Vagina (tissue), 2 donors: ENCODE measurements around the gene AKR1C1. TPM values are rescaled to one million over a fixed set of nuclear protein-coding genes. Genes with fewer than 3 reads are reported as not detected.
"Not testable (repeated sequence)": the region's sequence is repeated elsewhere in the genome, so short reads cannot be mapped to it uniquely, and the experiment has no call there.

Experiments
- DNase-seq, 2 donors: peaks; one replicate each; pipeline ENCODE4 v3.0.0-alpha.2; 2017; ENCODE audit errors: extremely low spot score in 2 of 2
- H3K27ac ChIP-seq: fragments of 200-600 bp; sonication (generic); one replicate; pipeline ENCODE4 v1.5.1; 2019
- H3K27me3 ChIP-seq: fragments of 200-600 bp; sonication (generic); one replicate; pipeline ENCODE4 v1.5.1; 2019
- H3K36me3 ChIP-seq, 2 donors: fragments of 200-600 bp; sonication (generic); one replicate each; pipeline ENCODE4 v1.5.1; 2017 to 2019
- H3K4me1 ChIP-seq: fragments of 200-600 bp; sonication (generic); one replicate; pipeline ENCODE4 v1.5.1; 2019
- H3K4me3 ChIP-seq, 2 donors: fragments of 200-600 bp; sonication (generic); 1 replicate in 1 of 2; 2 replicates in 1 of 2; pipeline ENCODE4 v1.5.1; 2016 to 2019
- H3K9me3 ChIP-seq: fragments of 200-600 bp; sonication (generic); one replicate; pipeline ENCODE4 v1.5.1; 2019
- POLR2A ChIP-seq, 2 donors: fragments of 450-650 bp; IDR thresholded peaks; one replicate each; pipeline ENCODE4 v1.6.1; 2017; ENCODE audit warnings: antibody characterized with exemption in 2 of 2, mild to moderate bottlenecking in 2 of 2, moderate library complexity in 2 of 2
- POLR2AphosphoS5 ChIP-seq, 2 donors: sonication (generic); formaldehyde crosslinking; IDR thresholded peaks; one replicate each; pipeline ENCODE4 v1.9.0; 2017; ENCODE audit warnings: antibody characterized with exemption in 2 of 2, mild to moderate bottlenecking in 2 of 2, low read depth in 1 of 2; ENCODE audit not compliant: insufficient read depth in 1 of 2
- intact Hi-C: fragments of 100-400 bp; cut with DNase I; formaldehyde crosslinking; loops from one replicate; pipeline ENCODE4 v1.15.1; 2023
- small RNA-seq: library from RNA; depleted of rRNA; stranded (forward); fragments of <200 nt; gene quantifications from one replicate; pipeline ENCODE3, GENCODE V24; 2016
- total RNA-seq: library from RNA; depleted of rRNA; stranded (reverse); fragments of >200 nt; gene quantifications from one replicate; pipeline ENCODE4 v1.2.3, GENCODE V29; 2016
- TF ChIP-seq, protein P1 (sequence below), 3 experiments: fragments of 450-650 bp in 2 of 3; fragments of 200-600 bp in 1 of 3; sonication (generic) in 1 of 3; IDR thresholded peaks; one replicate each; pipeline ENCODE4 v1.5.1; 2017 to 2019; ENCODE audit warnings: antibody characterized with exemption in 3 of 3, mild to moderate bottlenecking in 2 of 3, moderate library complexity in 2 of 3

AKR1C1 gene
- total RNA-seq, 1 donor from 2014 or later, result 73.7 TPM

DNA sequence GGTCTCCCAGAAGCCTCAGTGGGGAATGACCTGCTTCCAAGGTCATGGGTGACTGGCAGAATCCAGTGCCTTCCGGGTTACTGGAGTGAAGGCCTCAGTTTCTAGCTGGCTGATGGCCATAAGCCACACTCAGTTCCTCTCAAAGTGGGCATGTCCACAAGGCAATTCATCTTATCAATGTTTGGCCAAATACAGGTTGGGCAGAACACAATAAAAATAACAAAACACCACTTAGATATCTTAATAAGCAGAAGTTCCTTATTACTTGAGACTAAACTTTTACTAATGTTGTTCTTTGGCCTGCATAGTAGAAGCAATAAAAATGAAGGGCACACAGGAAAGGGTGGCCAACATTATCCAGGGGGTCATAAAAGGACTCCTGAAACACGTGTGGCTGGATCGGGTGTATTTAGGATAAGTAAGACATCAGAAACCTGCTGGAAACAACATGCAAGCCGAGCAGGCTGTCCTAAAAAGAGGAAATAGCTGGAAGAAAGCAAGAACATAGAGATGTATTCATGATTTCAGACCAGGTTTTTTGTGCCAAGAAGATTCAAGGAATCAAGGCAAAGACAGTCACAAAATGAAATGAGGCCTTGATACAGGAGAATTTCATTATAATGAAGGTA is 60.1 kb downstream of the AKR1C1 start:
- H3K4me3 ChIP-seq, result no peak overlapping the region
- intact Hi-C loops, result no loop called here
- no peaks in the 10 kb centered on the region for H3K36me3 ChIP-seq
- TF ChIP-seq POLR2A (IDR thresholded peaks at IDR 0.05), result no peak
- no peak for TF ChIP-seq POLR2AphosphoS5 (IDR thresholded peaks at IDR 0.05; ENCODE audit: insufficient read depth in 1 of 2, low read depth in 1 of 2)
- TF ChIP-seq, protein P1, sequence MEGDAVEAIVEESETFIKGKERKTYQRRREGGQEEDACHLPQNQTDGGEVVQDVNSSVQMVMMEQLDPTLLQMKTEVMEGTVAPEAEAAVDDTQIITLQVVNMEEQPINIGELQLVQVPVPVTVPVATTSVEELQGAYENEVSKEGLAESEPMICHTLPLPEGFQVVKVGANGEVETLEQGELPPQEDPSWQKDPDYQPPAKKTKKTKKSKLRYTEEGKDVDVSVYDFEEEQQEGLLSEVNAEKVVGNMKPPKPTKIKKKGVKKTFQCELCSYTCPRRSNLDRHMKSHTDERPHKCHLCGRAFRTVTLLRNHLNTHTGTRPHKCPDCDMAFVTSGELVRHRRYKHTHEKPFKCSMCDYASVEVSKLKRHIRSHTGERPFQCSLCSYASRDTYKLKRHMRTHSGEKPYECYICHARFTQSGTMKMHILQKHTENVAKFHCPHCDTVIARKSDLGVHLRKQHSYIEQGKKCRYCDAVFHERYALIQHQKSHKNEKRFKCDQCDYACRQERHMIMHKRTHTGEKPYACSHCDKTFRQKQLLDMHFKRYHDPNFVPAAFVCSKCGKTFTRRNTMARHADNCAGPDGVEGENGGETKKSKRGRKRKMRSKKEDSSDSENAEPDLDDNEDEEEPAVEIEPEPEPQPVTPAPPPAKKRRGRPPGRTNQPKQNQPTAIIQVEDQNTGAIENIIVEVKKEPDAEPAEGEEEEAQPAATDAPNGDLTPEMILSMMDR (IDR thresholded peaks at IDR 0.05), result no peak
- H3K9me3 ChIP-seq, result no peaks in the 10 kb centered on the region
- peaks cover 16% of the 10 kb centered on the region for H3K4me1 ChIP-seq
- H3K27me3 ChIP-seq, result no peaks in the 10 kb centered on the region
- no peak overlapping the region for H3K27ac ChIP-seq
- DNase-seq, result no peak

DNA sequence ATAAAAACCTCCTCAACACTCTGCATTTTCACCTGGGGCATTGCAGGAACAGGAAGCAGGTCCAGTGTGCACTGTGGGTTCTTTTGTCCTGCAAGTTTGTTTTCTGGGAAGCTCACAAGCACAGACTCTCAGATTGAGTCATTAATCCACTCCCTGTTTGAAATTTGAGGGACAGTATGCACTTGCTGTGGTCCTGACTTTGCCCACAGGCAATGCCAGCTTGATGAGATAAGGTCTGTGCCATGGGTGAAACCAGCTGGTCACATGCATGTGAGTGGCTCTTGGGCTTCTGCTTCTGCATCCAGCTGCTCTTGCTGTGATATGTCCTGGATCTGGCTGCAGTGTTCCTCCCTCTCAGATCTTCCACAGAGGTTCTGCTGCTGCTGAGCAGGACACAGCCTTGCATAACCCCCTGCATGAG is 62.3 kb downstream of the AKR1C1 start:
- DNase-seq, intact Hi-C loops, H3K27ac ChIP-seq, H3K9me3 ChIP-seq, H3K4me1 ChIP-seq, H3K36me3 ChIP-seq, H3K4me3 ChIP-seq, H3K27me3 ChIP-seq: not testable (repeated sequence)

DNA sequence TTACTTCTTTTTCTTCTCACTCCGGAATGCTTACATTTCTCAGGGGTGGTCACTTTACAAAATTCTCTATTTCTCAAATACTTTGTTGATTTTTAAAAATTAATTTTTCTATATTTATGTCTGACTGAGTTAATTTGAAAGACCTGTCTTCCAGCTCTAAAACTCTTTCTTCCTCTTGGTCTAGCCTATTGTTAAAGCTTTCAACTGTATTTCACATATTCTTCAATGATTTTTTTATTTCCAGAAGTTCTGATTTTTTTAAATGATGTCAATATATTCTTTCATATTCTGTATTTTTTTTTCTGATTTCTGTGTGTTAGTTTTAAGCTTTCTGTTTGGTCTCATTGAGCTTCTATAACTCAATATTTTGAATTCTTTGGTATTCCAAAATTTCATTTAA is 67.8 kb downstream of the AKR1C1 start:
- H3K4me1 ChIP-seq, result no peaks in the 10 kb centered on the region
- no peaks in the 10 kb centered on the region for H3K36me3 ChIP-seq
- no peaks in the 10 kb centered on the region for H3K27me3 ChIP-seq
- H3K4me3 ChIP-seq, result no peak overlapping the region
- TF ChIP-seq, protein P1 (IDR thresholded peaks at IDR 0.05), result no peak
- TF ChIP-seq POLR2A (IDR thresholded peaks at IDR 0.05) (no peak), POLR2AphosphoS5 (IDR thresholded peaks at IDR 0.05; ENCODE audit: insufficient read depth in 1 of 2, low read depth in 1 of 2) (no peak)
- DNase-seq, result no peak
- intact Hi-C loops, result no loop called here
- no peak overlapping the region for H3K27ac ChIP-seq
- peaks cover 9% of the 10 kb centered on the region for H3K9me3 ChIP-seq

DNA sequence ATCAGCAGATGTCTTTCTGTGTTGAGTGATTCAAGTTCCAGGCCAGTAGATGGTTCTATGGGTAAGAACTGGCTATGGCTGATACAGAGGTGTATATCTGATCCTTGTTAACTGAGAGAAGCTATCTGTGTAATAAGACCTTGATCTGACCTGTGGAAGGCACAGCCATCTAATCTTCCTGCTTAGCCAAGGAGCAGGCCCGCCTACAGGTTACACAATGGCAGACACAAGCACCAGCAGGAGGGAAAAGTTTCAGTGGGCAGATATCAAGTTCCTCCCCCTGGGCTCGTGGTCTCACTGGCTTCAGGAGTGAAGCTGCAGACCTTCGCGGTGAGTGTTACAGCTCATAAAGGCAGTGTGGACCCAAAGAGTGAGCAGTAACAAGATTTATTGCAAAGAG is 68.4 kb downstream of the AKR1C1 start:
- intact Hi-C loops, DNase-seq, H3K36me3 ChIP-seq, H3K4me3 ChIP-seq, H3K4me1 ChIP-seq, H3K27me3 ChIP-seq, H3K9me3 ChIP-seq, H3K27ac ChIP-seq: not testable (repeated sequence)

DNA sequence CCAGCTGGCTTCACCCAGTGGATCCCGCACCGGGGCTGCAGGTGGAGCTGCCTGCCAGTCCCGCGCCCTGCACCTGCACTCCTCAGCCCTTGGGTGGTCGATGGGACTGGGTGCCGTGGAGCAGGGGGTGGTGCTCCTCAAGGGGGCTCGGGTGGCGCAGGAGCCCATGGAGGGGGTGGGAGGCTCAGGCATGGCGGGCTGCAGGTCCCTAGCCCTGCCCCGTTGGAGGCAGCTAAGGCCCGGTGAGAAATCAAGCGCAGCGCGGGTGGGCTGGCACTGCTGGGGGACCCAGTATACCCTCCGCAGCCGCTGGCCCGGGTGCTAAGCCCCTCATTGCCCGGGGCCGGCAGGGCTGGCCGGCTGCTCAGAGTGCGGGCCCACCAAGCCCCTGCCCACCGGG is 69.2 kb downstream of the AKR1C1 start:
- DNase-seq, intact Hi-C loops, H3K4me3 ChIP-seq, H3K36me3 ChIP-seq, H3K27ac ChIP-seq, H3K9me3 ChIP-seq, H3K27me3 ChIP-seq, H3K4me1 ChIP-seq: not testable (repeated sequence)

Small RNA genes within 50 kb of the gene (small RNA-seq; reads per million reads assigned to genes)
- gene RF00096, result not detected

Other genes starting within 250 kb of the AKR1C1 start
- 3.7 TPM for gene AKR1E2, start 137.2 kb upstream of the AKR1C1 start, total RNA-seq
- 104 TPM for gene AKR1C2, start 40.4 kb downstream of the AKR1C1 start, total RNA-seq
- 45.4 TPM for gene AKR1C3, start 131.0 kb downstream of the AKR1C1 start, total RNA-seq
- not detected for gene AKR1C8, start 221.7 kb downstream of the AKR1C1 start, total RNA-seq
- not detected for gene AKR1C4, start 233.4 kb downstream of the AKR1C1 start, total RNA-seq